AG10803 (cell line): Measurements from ENCODE around the gene NXPH1.

Experiments
- DNase-seq: peaks from one replicate; pipeline ENCODE4 v3.0.0; 2010; ENCODE audit warnings: low read depth
- H3K4me3 ChIP-seq: 2 replicates; pipeline ENCODE4 v1.5.1; 2011; ENCODE audit warnings: mild to moderate bottlenecking, low read length, control low read depth
- CTCF ChIP-seq: conservative IDR thresholded peaks from 2 replicates; pipeline ENCODE4 v1.5.1; 2011; ENCODE audit warnings: mild to moderate bottlenecking, low read length, control low read depth, inconsistent platforms

NXPH1 gene

GRCh38 chr7:8639668-8640067 is 206.3 kb downstream of the NXPH1 start:
- no peak for DNase-seq
- H3K4me3 ChIP-seq = no peak overlapping the region
- TF ChIP-seq CTCF = no peak

DNA sequence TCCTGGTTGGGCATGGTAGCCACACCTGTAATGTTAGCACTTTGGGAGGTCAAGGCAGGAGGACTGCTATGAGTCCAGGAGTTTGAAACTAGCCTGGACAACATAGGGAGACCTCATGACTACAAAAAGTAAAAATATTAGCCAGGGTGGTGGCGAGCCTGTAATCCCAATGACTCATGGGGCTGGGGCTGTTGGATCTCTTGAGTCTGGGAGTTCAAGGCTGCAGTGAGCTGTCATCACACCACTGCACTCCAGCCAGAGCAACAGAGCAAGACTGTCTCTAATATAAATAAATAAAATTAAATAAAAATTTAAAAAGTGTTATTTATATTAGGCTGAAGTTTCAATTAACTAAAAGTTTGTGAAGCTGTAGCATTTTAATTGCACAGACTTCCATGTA is 207.3 kb downstream of the NXPH1 start:
- H3K4me3 ChIP-seq = no peak overlapping the region
- TF ChIP-seq CTCF = no peak
- no peak for DNase-seq

DNA sequence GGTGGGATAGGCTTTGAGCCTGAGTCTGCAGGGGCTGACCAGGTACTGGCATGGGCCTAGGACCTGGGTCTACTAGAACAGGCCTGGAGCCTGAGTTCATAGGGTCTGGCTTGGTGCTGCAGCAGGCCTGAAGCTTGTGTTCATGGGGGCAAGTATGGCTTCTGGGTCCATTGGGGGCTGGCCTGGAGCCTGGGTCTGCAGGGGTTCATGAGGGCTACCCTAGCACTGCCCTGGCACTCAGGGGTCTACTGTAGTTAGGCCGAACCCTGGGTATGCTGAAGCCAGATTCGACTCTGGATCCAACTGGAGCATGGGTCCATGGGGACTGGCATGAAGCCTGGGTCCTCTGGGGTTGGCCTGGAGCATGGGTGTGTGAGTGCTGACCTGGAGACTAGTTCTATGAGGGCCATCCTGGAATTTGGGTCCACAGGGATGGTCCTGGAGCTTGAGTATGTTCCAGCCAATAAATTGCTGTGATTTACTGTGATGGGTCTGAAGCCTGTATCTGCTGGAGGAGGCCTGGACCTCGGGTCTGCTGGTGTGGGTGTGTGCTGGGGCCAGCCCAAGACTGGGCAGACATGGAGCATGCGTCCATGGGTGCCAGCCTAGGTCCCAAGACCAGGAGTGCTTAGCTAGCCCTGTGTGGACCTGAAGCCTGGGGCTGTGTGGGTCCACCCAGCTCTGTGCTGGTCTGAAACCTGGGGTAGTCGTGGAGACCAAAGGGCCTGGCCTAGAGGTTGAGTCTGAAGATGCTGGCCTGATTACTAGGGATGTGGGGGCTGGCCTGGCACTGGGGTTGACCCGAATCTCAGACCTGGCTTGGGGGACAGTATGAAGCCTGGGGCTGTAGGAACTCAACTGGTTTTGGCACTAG is 235.5 kb downstream of the NXPH1 start:
- no peak for DNase-seq
- no peak overlapping the region for H3K4me3 ChIP-seq
- no peak for TF ChIP-seq CTCF

DNA sequence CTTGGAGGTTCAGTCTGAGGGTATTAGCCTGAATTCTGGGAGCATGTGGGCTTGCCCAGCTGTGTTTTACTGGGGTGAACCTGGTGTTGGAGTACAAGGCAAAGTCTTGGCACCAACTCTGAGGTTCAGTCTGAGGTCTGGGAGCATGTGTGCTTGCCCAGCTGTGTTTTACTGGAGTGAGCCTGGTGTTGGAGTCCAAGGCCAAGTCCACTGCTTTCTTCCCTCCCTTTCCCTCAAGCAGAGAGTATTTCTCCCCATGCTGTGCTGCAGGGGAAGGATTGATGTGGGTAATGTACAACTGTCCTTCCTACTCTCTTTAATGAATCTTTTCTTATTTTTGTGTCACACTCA is 236.1 kb downstream of the NXPH1 start:
- TF ChIP-seq CTCF = no peak
- DNase-seq = no peak

DNA sequence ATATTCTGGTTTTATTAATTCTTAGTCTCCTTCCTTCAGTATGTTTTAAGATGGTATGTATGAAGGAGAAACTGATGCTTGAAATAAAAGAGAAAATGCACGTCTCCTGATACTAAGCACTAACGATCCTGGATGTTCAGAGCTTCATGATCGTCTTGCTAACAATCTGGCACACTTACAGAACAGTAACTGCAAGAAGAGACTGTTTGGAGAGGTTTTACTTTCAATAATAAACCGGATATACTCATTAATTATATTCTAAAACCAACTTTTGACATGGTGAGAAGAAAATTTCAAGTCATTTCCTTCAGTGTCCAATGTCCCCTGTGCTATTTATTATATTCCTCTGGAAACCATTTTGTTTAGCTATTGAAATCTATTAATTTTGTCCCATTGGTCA is 251.0 kb downstream of the NXPH1 start:
- no peak overlapping the region for H3K4me3 ChIP-seq
- TF ChIP-seq CTCF = no peak
- DNase-seq = no peak

More for the DNA sequence above, 236.1 kb downstream of the NXPH1 start:
- no peak overlapping the region for H3K4me3 ChIP-seq

GRCh38 chr7:8699875-8700624 is 266.6 kb downstream of the NXPH1 start:
- no peak for TF ChIP-seq CTCF
- DNase-seq = no peak
- H3K4me3 ChIP-seq = no peak overlapping the region

DNA sequence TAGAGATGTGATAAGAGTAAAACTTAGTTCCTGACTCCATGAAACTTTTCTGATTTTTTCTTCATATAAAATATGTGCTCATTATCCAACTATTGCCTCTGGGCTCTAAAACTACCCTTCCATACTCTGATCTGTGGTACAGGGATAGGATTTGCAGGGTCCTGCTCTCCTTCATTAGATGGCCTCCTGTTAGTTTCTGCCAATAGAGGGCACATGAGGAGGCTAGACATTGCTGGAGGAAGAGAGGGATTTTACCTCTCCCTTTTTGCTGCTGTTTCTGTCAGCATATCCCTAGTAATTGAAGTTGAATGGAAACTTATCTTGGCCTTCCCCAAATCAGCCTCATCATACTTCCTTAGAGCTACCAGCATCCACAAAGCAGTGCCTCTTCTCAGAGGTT is 269.4 kb downstream of the NXPH1 start:
- no peak for DNase-seq
- no peak for TF ChIP-seq CTCF

More for the DNA sequence above, 269.4 kb downstream of the NXPH1 start:
- H3K4me3 ChIP-seq = no peak overlapping the region
